ENCODE data around the gene EPHA2. TPM values are rescaled to one million over a fixed set of nuclear protein-coding genes. Genes with fewer than 3 reads are reported as not detected.

EPHA2 gene
- polyA plus RNA-seq, 1 experiment = 26.5 TPM

GRCh38 chr1:16174261-16174868 lies 18.5 kb upstream of the EPHA2 start:
- Histone ChIP-seq H3K4me3 (ENCODE audit: low read depth, low read length) (no peak overlapping the region), H3K27me3 (ENCODE audit: control insufficient read depth, insufficient read depth, low read length) (no peaks in the 10 kb centered on the region), H3K36me3 (ENCODE audit: control insufficient read depth, insufficient read depth, low read length) (no peaks in the 10 kb centered on the region)
- CTCF ChIA-PET = interaction anchor here (2.3 to 2.8 kb wide), 2 partner anchors 92 to 96 kb away, joined by 8 to 12 read pairs; no protein-coding TSS in a partner anchor
- POLR2A ChIA-PET = no interaction called here
- TF ChIP-seq CTCF (IDR thresholded peaks at IDR 0.05; ENCODE audit: insufficient read depth, low read depth, low read length) = no peak
- no peak for DNase-seq (ENCODE audit: low read depth)

GRCh38 chr1:16173447-16174260 lies 17.8 kb upstream of the EPHA2 start:
- CTCF ChIA-PET = interaction anchor here (0.8 to 1.6 kb wide), 5 partner anchors 15 to 101 kb away, joined by 3 to 8 read pairs (median 3); partner anchors contain the start of gene EPHA2
- no peaks in the 10 kb centered on the region for H3K36me3 ChIP-seq (ENCODE audit: control insufficient read depth, insufficient read depth, low read length)
- POLR2A ChIA-PET = no interaction called here
- no peak for TF ChIP-seq CTCF (IDR thresholded peaks at IDR 0.05; ENCODE audit: insufficient read depth, low read depth, low read length)
- H3K27me3 ChIP-seq (ENCODE audit: control insufficient read depth, insufficient read depth, low read length) = no peaks in the 10 kb centered on the region
- no peak overlapping the region for H3K4me3 ChIP-seq (ENCODE audit: low read depth, low read length)
- DNase-seq (ENCODE audit: low read depth) = no peak

- Histone ChIP-seq H3K4me3 (ENCODE audit: low read depth, low read length) (no peak overlapping the region), H3K36me3 (ENCODE audit: control insufficient read depth, insufficient read depth, low read length) (no peaks in the 10 kb centered on the region), H3K27me3 (ENCODE audit: control insufficient read depth, insufficient read depth, low read length) (no peaks in the 10 kb centered on the region)
- TF ChIP-seq CTCF (IDR thresholded peaks at IDR 0.05; ENCODE audit: insufficient read depth, low read depth, low read length) = no peak
- no peak for DNase-seq (ENCODE audit: low read depth)
- ChIA-PET CTCF (interaction anchor here (0.8 to 1.6 kb wide), 5 partner anchors 16 to 100 kb away, joined by 3 to 8 read pairs (median 3); partner anchors contain the start of gene EPHA2), POLR2A (no interaction called here)
Observed at GRCh38 chr1:16172964-16173446, 17.1 kb upstream of the EPHA2 start.

- no peak for DNase-seq (ENCODE audit: low read depth)
- Histone ChIP-seq H3K36me3 (ENCODE audit: control insufficient read depth, insufficient read depth, low read length) (no peaks in the 10 kb centered on the region), H3K27me3 (ENCODE audit: control insufficient read depth, insufficient read depth, low read length) (no peaks in the 10 kb centered on the region), H3K4me3 (ENCODE audit: low read depth, low read length) (no peak overlapping the region)
- ChIA-PET CTCF (interaction anchor here (0.8 to 1.6 kb wide), 5 partner anchors 16 to 94 kb away, joined by 3 to 8 read pairs (median 3); partner anchors contain the start of gene EPHA2), POLR2A (no interaction called here)
- no peak for TF ChIP-seq CTCF (IDR thresholded peaks at IDR 0.05; ENCODE audit: insufficient read depth, low read depth, low read length)
Observed at GRCh38 chr1:16172218-16172830, 16.5 kb upstream of the EPHA2 start.

All from BJ (cell line).